K562 (cell line): Measurements from ENCODE around the gene TOR1B. TPM values are rescaled to one million over a fixed set of nuclear protein-coding genes. Genes with fewer than 3 reads are reported as not detected.
A peak's percentile ranks its signal among the peaks of the same experiment; 100 is the strongest.

Source experiments
- ATAC-seq: fragments of 200-7000 bp; cut with Tn5 transposase; 3 replicates; pipeline ENCODE4 v1.9.1; 2020; ENCODE audit warnings: moderate library complexity
- BruUV-seq: library from RNA; stranded (reverse); fragments of 400-500 nt; replicated peaks from 2 replicates; lab custom pipeline; 2021; lab: Mats Ljungman, UMichigan
- CTCF ChIA-PET: fragments of 300-600 bp; formaldehyde crosslinking; extraction: SDS; loops from one replicate; lab custom pipeline; 2021; ENCODE audit warnings: low intra/inter-chr PET ratio; lab: Yijun Ruan, JAX
- POLR2A ChIA-PET: fragments of 300-600, 350-650 bp; sonication (Branson Sonifier 250); formaldehyde crosslinking; extraction: SDS; loops from one replicate; lab custom pipeline; 2021; ENCODE audit warnings: antibody characterized with exemption, inconsistent platforms; lab: Yijun Ruan, JAX
- DNase-seq, 4 experiments: peaks; one replicate each; pipeline versions ENCODE4 v3.0.0 to v3.0.0-alpha.2; 2011 to 2018; ENCODE audit warnings: low spot score in 3 of 4, mixed read lengths in 3 of 4; ENCODE audit errors: extremely low read depth in 1 of 4
- FAIRE-seq: peaks from 2 replicates; lab custom pipeline; 2011; peaks lifted over from hg19 to GRCh38; lab: Jason Lieb, UNC
- H2AFZ ChIP-seq: 2 replicates; pipeline ENCODE4 v1.6.0; 2011; ENCODE audit warnings: low read depth, low read length, control low read depth, inconsistent platforms
- H3K27ac ChIP-seq: fragments of 200-600 bp; 3 replicates; pipeline ENCODE4 v1.8.0; 2011; ENCODE audit warnings: low read depth, mild to moderate bottlenecking, control low read depth, inconsistent platforms, low read length, moderate library complexity, mixed read lengths; ENCODE audit errors: extremely low read depth
- H3K27me3 ChIP-seq, 2 experiments: fragments of 300-600 bp in 1 of 2; 2 replicates in 1 of 2; 3 replicates in 1 of 2; pipeline versions ENCODE4 v1.6.0 to v1.8.0; 2011; ENCODE audit warnings: inconsistent platforms in 2 of 2, low read length in 2 of 2, mild to moderate bottlenecking in 1 of 2, mixed read lengths in 1 of 2, moderate library complexity in 1 of 2; ENCODE audit not compliant: control insufficient read depth in 2 of 2, insufficient read depth in 2 of 2
- H3K36me3 ChIP-seq: fragments of 300-600 bp; 3 replicates; pipeline ENCODE4 v1.8.0; 2011; ENCODE audit warnings: mild to moderate bottlenecking, low read length, inconsistent platforms; ENCODE audit not compliant: control insufficient read depth, insufficient read depth
- H3K4me1 ChIP-seq, 2 experiments: fragments of 200-600 bp in 1 of 2; replicated peaks in 1 of 2; 2 replicates in 1 of 2; 3 replicates in 1 of 2; pipeline versions ENCODE4 v1.5.1 to v1.8.0; 2011; ENCODE audit warnings: inconsistent platforms in 2 of 2, low read length in 2 of 2, mild to moderate bottlenecking in 1 of 2, mixed read lengths in 1 of 2, moderate library complexity in 1 of 2; ENCODE audit not compliant: control insufficient read depth in 2 of 2, insufficient read depth in 2 of 2
- H3K4me2 ChIP-seq: 2 replicates; pipeline ENCODE4 v1.6.1; 2011; ENCODE audit warnings: low read length, control low read depth, inconsistent platforms, mixed read lengths; ENCODE audit not compliant: insufficient read depth
- H3K4me3 ChIP-seq: fragments of 200-600 bp; sonication (generic), shearing (Covaris generic); 2 replicates; pipeline ENCODE4 v1.5.1; 2016; ENCODE audit warnings: control low read depth, inconsistent platforms
- H3K79me2 ChIP-seq: fragments of 200-600 bp; 3 replicates; pipeline ENCODE4 v1.8.0; 2011; ENCODE audit warnings: low read length, inconsistent platforms; ENCODE audit not compliant: control insufficient read depth, insufficient read depth
- H3K9ac ChIP-seq, 2 experiments: 2 replicates each; pipeline versions ENCODE4 v1.6.0 to v1.6.1; 2011; ENCODE audit warnings: low read depth in 2 of 2, low read length in 2 of 2, control low read depth in 1 of 2, inconsistent platforms in 1 of 2, mild to moderate bottlenecking in 1 of 2, mixed read lengths in 1 of 2; ENCODE audit not compliant: insufficient read depth in 1 of 2
- H3K9me1 ChIP-seq: one replicate; pipeline ENCODE4 v1.6.0; 2011; ENCODE audit warnings: inconsistent platforms, mild to moderate bottlenecking, low read length, moderate library complexity; ENCODE audit not compliant: control insufficient read depth, insufficient read depth
- H3K9me3 ChIP-seq: replicated peaks from 2 replicates; pipeline ENCODE4 v1.5.1; 2011; ENCODE audit warnings: low read depth, low read length, inconsistent platforms; ENCODE audit not compliant: control insufficient read depth, insufficient read depth
- H4K20me1 ChIP-seq: replicated peaks from 2 replicates; pipeline ENCODE4 v1.6.1; 2011; ENCODE audit warnings: low read length, inconsistent platforms, mixed read lengths; ENCODE audit not compliant: control insufficient read depth, insufficient read depth
- BACH1 ChIP-seq: fragments of 200-800 bp; sonication (Bioruptor generic); IDR thresholded peaks from 2 replicates; pipeline ENCODE4 v1.6.1; 2016; ENCODE audit warnings: missing genetic modification characterization, missing compliant biosample characterization
- BCL6 ChIP-seq: fragments of 250-450 bp; sonication (Bioruptor Pico); IDR thresholded peaks from 2 replicates; pipeline ENCODE4 v1.4.0; 2020
- CTBP1 ChIP-seq: fragments of 450-650 bp; IDR thresholded peaks from 2 replicates; pipeline ENCODE4 v1.6.1; 2016; ENCODE audit warnings: borderline replicate concordance
- E2F3 ChIP-seq: fragments of 250-450 bp; sonication (Bioruptor Pico); IDR thresholded peaks from 2 replicates; pipeline ENCODE4 v1.4.0; 2020; ENCODE audit warnings: mild to moderate bottlenecking
- EP300 ChIP-seq: IDR thresholded peaks from 2 replicates; pipeline ENCODE4 v1.6.1; 2012; ENCODE audit warnings: low read length, improper control_type of control experiment
- ESRRA ChIP-seq: fragments of 450-650 bp; IDR thresholded peaks from 2 replicates; pipeline ENCODE4 v1.6.1; 2014; ENCODE audit warnings: low read depth, mild to moderate bottlenecking, moderate library complexity, borderline replicate concordance
- GATA2 ChIP-seq: sonication (generic); formaldehyde crosslinking; IDR thresholded peaks from 2 replicates; pipeline ENCODE4 v1.4.0; 2020; ENCODE audit warnings: mild to moderate bottlenecking, missing genetic modification reagents
- HDAC1 ChIP-seq, 2 experiments: fragments of 450-650 bp; IDR thresholded peaks; 2 replicates each; pipeline ENCODE4 v1.6.1; 2016 to 2017; ENCODE audit warnings: inconsistent platforms in 1 of 2, mild to moderate bottlenecking in 1 of 2, moderate library complexity in 1 of 2
- NCOA6 ChIP-seq: fragments of 450-650 bp; IDR thresholded peaks from 2 replicates; pipeline ENCODE4 v1.6.1; 2017; ENCODE audit warnings: mild to moderate bottlenecking
- SMARCC2 ChIP-seq: fragments of 450-650 bp; IDR thresholded peaks from 2 replicates; pipeline ENCODE4 v1.6.1; 2017; ENCODE audit warnings: antibody characterized with exemption, moderate library complexity, mild to moderate bottlenecking, low read depth
- SRSF7 ChIP-seq: fragments of 200-400 bp; formaldehyde crosslinking; optimal IDR thresholded peaks from 2 replicates; pipeline ENCODE3; 2017; ENCODE audit warnings: mild to moderate bottlenecking, low read depth, low read length
- THRB ChIP-seq: fragments of 450-650 bp; formaldehyde crosslinking; conservative IDR thresholded peaks from 2 replicates; pipeline ENCODE4 v1.4.0; 2022; ENCODE audit warnings: mild to moderate bottlenecking, missing genetic modification characterization
- TRIM24 ChIP-seq, 2 experiments: fragments of 450-650 bp; IDR thresholded peaks; 2 replicates each; pipeline ENCODE4 v1.6.1; 2016
- ZFX ChIP-seq: sonication (generic); formaldehyde crosslinking; IDR thresholded peaks from 2 replicates; pipeline ENCODE4 v1.8.0; 2022; ENCODE audit warnings: mild to moderate bottlenecking, missing genetic modification reagents, moderate library complexity
- ZNF263 ChIP-seq: sonication (generic); formaldehyde crosslinking; IDR thresholded peaks from 2 replicates; pipeline ENCODE4 v1.8.0; 2022; ENCODE audit warnings: mild to moderate bottlenecking, missing genetic modification reagents, borderline replicate concordance
- ZNF77 ChIP-seq: fragments of 250-450 bp; sonication (Bioruptor Pico); IDR thresholded peaks from 2 replicates; pipeline ENCODE4 v1.5.0; 2020
- WGBS: fragments of 100-300 bp; shearing (Covaris generic); methylation state at CpG from one replicate; pipeline ENCODE4 v1.1.6; 2016; ENCODE audit warnings: low coverage, mixed read lengths; ENCODE audit not compliant: insufficient coverage; ENCODE audit errors: missing lambda C conversion rate; 5-methylcytosine and 5-hydroxymethylcytosine counted together
- in situ Hi-C: fragments of 300-500 bp; cut with MboI; formaldehyde crosslinking; loops from 4 replicates; pipeline ENCODE4 v1.15.0; 2018; ENCODE audit warnings: inconsistent platforms, mixed read lengths
- intact Hi-C: fragments of 100-400 bp; cut with micrococcal nuclease; formaldehyde crosslinking; loops from 2 replicates; pipeline ENCODE4 v1.14.2; 2022
- polyA plus RNA-seq, 8 experiments: library from polyadenylated mRNA; depleted of rRNA in 4 of 8; stranded (reverse) in 5 of 8; unstranded in 3 of 8; fragments of >200 nt; fragmentation: Nextera tagmentation in 2 of 8; fragmentation: Illumina TruSeq in 1 of 8; extraction: Ambion mirVana in 2 of 8; extraction: Trizol in 1 of 8; gene quantifications; 2 replicates each; pipeline versions ENCODE4 v1.2.1 to v1.2.3, GENCODE V29; 2011 to 2014; ENCODE audit warnings: inconsistent platforms in 1 of 8, missing spikeins in 1 of 8
- total RNA-seq, 7 experiments: library from RNA; depleted of rRNA in 6 of 7; stranded (reverse); fragments of >200 nt in 6 of 7; fragmentation: Illumina TruSeq in 2 of 7; extraction: Trizol in 2 of 7; gene quantifications; 2 replicates each; pipeline versions ENCODE4 v1.2.1 to v1.2.3, GENCODE V29; 2011 to 2021; ENCODE audit warnings: low replicate concordance in 1 of 7
- TF ChIP-seq, protein P1 (sequence below): sonication (generic); formaldehyde crosslinking; IDR thresholded peaks from 2 replicates; pipeline ENCODE4 v1.8.0; 2022; ENCODE audit warnings: mild to moderate bottlenecking, missing genetic modification reagents
- TF ChIP-seq, protein P2 (sequence below), 2 experiments: fragments of 250-450 bp in 1 of 2; fragments of 450-650 bp in 1 of 2; sonication (Bioruptor Pico) in 1 of 2; IDR thresholded peaks; 2 replicates each; pipeline versions ENCODE4 v1.6.1 to v1.8.0; 2016 to 2021; ENCODE audit warnings: mild to moderate bottlenecking in 2 of 2, moderate library complexity in 2 of 2, missing compliant biosample characterization in 1 of 2, missing genetic modification characterization in 1 of 2
- TF ChIP-seq, protein P3 (sequence below): fragments of 250-450 bp; sonication (Bioruptor Pico); IDR thresholded peaks from 2 replicates; pipeline ENCODE4 v1.8.0; 2022; ENCODE audit warnings: moderate library complexity, mild to moderate bottlenecking, inconsistent platforms

TOR1B gene
- total and polyA plus RNA-seq, 9 of the 15 experiments (the other 6 are each of a cell fraction or from before 2014, with no cell fraction given) = 4.2 to 36.5 (median 24.6) TPM

- Histone ChIP-seq H3K4me1 (peaks cover 23 to 26% of the 10 kb centered on the region in 2 experiments), H4K20me1 (0 out of 2 replicates have a peak, but pooled peaks cover 5% of the 10 kb centered on the region), H3K9me1 (no peaks in the 10 kb centered on the region), H3K4me2 (no peak overlapping the region), H3K27me3 (peaks cover 10 to 15% of the 10 kb centered on the region in 2 experiments; a peak in 4 of 5 replicates), H3K9ac (peak overlapping the region in 1 of 2 experiments; percentile 74; a peak in 1 of 4 replicates), H2AFZ (0 out of 2 replicates have a peak overlapping the region, but pooled peaks have one; percentile 7), H3K36me3 (no peaks in the 10 kb centered on the region), H3K4me3 (no peak overlapping the region), H3K9me3 (no peaks in the 10 kb centered on the region), H3K27ac (no peak overlapping the region), H3K79me2 (no peaks in the 10 kb centered on the region)
- ChIA-PET POLR2A (interaction anchor here (0.6 to 1.5 kb wide), 6 partner anchors 10 to 263 kb away, joined by 3 to 6 read pairs (median 4); no protein-coding TSS in a partner anchor), CTCF (no interaction called here)
- intact Hi-C loops (loop anchor here (1.0 kb wide), 1 partner anchor 18 kb away; no protein-coding TSS in a partner anchor), in situ Hi-C loops (no loop called here)
- BruUV-seq = no TSS peak
- FAIRE-seq (no peak), DNase-seq (peak in 2 of 4 experiments; percentile 32 to 43), ATAC-seq (peak; percentile 57)
- WGBS = 13% methylated on average over 13 of the region's 13 CpGs
- TF ChIP-seq CTBP1 (peak; percentile 49; the same call in 1 of the 2 replicates), SMARCC2 (no peak), ZNF263 (CRISPR knock-in tag) (no peak), NCOA6 (no peak), BACH1 (tag) (no peak), ESRRA (peak; percentile 96), HDAC1 (IDR thresholded peaks at IDR 0.05) (peak in 1 of 2 experiments; percentile 31; a peak in 1 of 4 replicates), BCL6 (CRISPR knock-in tag) (no peak), ZFX (peak; percentile 36), THRB (no peak), E2F3 (no peak), ZNF77 (no peak), EP300 (0 out of 2 replicates have a peak, but pooled peaks have one; percentile 20), SRSF7 (no peak), GATA2 (CRISPR knock-in tag) (0 out of 2 replicates have a peak, but pooled peaks have one; percentile 17), TRIM24 (IDR thresholded peaks at IDR 0.05) (no peak; a peak in 1 of 4 replicates)
- TF ChIP-seq, protein P1, sequence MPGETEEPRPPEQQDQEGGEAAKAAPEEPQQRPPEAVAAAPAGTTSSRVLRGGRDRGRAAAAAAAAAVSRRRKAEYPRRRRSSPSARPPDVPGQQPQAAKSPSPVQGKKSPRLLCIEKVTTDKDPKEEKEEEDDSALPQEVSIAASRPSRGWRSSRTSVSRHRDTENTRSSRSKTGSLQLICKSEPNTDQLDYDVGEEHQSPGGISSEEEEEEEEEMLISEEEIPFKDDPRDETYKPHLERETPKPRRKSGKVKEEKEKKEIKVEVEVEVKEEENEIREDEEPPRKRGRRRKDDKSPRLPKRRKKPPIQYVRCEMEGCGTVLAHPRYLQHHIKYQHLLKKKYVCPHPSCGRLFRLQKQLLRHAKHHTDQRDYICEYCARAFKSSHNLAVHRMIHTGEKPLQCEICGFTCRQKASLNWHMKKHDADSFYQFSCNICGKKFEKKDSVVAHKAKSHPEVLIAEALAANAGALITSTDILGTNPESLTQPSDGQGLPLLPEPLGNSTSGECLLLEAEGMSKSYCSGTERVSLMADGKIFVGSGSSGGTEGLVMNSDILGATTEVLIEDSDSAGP (CRISPR knock-in tag) = no peak
- TF ChIP-seq, protein P2, sequence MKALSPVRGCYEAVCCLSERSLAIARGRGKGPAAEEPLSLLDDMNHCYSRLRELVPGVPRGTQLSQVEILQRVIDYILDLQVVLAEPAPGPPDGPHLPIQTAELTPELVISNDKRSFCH (CRISPR knock-in tag; IDR thresholded peaks at IDR 0.05) = no peak
- TF ChIP-seq, protein P2 (tag; IDR thresholded peaks at IDR 0.05) = peak; percentile 26; the same call in 1 of the 2 replicates
- TF ChIP-seq, protein P3, sequence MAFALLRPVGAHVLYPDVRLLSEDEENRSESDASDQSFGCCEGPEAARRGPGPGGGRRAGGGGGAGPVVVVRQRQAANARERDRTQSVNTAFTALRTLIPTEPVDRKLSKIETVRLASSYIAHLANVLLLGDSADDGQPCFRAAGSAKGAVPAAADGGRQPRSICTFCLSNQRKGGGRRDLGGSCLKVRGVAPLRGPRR = no peak
Measured at GRCh38 chr9:129759804-129760502, 43.0 kb upstream of the TOR1B start.
